A673 (cell line): Measurements from ENCODE around the gene TLE3.

Source experiments
- EZH2 ChIP-seq: fragments of 200-600 bp; sonication (generic); IDR thresholded peaks from 2 replicates; pipeline ENCODE4 v1.6.1; 2017; ENCODE audit warnings: borderline replicate concordance, low read depth, mild to moderate bottlenecking, mixed read lengths, antibody characterized with exemption, low read length; ENCODE audit not compliant: poor library complexity, severe bottlenecking
- TF ChIP-seq, protein P1 (sequence below): fragments of 300-800, 200-600 bp; sonication (generic); conservative IDR thresholded peaks from 2 replicates; pipeline ENCODE4 v1.5.1; 2017; ENCODE audit warnings: low read depth, mild to moderate bottlenecking, antibody characterized with exemption, low read length, moderate library complexity, mixed read lengths

GRCh38 chr15:70006259-70007147 is 91.2 kb downstream of the TLE3 start:
- TF ChIP-seq, protein P1, sequence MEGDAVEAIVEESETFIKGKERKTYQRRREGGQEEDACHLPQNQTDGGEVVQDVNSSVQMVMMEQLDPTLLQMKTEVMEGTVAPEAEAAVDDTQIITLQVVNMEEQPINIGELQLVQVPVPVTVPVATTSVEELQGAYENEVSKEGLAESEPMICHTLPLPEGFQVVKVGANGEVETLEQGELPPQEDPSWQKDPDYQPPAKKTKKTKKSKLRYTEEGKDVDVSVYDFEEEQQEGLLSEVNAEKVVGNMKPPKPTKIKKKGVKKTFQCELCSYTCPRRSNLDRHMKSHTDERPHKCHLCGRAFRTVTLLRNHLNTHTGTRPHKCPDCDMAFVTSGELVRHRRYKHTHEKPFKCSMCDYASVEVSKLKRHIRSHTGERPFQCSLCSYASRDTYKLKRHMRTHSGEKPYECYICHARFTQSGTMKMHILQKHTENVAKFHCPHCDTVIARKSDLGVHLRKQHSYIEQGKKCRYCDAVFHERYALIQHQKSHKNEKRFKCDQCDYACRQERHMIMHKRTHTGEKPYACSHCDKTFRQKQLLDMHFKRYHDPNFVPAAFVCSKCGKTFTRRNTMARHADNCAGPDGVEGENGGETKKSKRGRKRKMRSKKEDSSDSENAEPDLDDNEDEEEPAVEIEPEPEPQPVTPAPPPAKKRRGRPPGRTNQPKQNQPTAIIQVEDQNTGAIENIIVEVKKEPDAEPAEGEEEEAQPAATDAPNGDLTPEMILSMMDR: no peak
- TF ChIP-seq EZH2: no peak
